Osteoblast (primary cell): ENCODE measurements around the gene TEX11. TPM values are rescaled to one million over a fixed set of nuclear protein-coding genes. Genes with fewer than 3 reads are reported as not detected.
"Not testable (repeated sequence)": the region's sequence is repeated elsewhere in the genome, so short reads cannot be mapped to it uniquely, and the experiment has no call there.

ENCODE experiments used
- DNase-seq: peaks from one replicate; pipeline ENCODE4 v3.0.0; 2011; ENCODE audit warnings: low spot score, mixed read lengths; ENCODE audit not compliant: insufficient read length; ENCODE audit errors: missing footprints
- H2AFZ ChIP-seq: 2 replicates; pipeline ENCODE4 v1.6.0; 2011; ENCODE audit warnings: mild to moderate bottlenecking, low read length
- H3K27ac ChIP-seq: 2 replicates; pipeline ENCODE4 v1.5.1; 2011; ENCODE audit warnings: mild to moderate bottlenecking, low read depth, low read length, moderate library complexity
- H3K27me3 ChIP-seq: 2 replicates; pipeline ENCODE4 v1.6.0; 2012; ENCODE audit warnings: mild to moderate bottlenecking, control low read depth, inconsistent platforms, low read length, moderate library complexity; ENCODE audit not compliant: insufficient read depth
- H3K36me3 ChIP-seq: 2 replicates; pipeline ENCODE4 v1.5.1; 2011; ENCODE audit warnings: mild to moderate bottlenecking, low read length, control low read depth, moderate library complexity; ENCODE audit not compliant: insufficient read depth
- H3K4me1 ChIP-seq: 2 replicates; pipeline ENCODE4 v1.5.1; 2011; ENCODE audit warnings: mild to moderate bottlenecking, low read length, control low read depth, moderate library complexity; ENCODE audit not compliant: insufficient read depth
- H3K4me2 ChIP-seq: 2 replicates; pipeline ENCODE4 v1.6.0; 2011; ENCODE audit warnings: mild to moderate bottlenecking, low read length; ENCODE audit not compliant: insufficient read depth
- H3K4me3 ChIP-seq: fragments of 200-600 bp; sonication (generic); 3 replicates; pipeline ENCODE4 v1.5.1; 2012; ENCODE audit warnings: mild to moderate bottlenecking, low read length, inconsistent platforms; ENCODE audit not compliant: insufficient read depth
- H3K79me2 ChIP-seq: 2 replicates; pipeline ENCODE4 v1.6.0; 2012; ENCODE audit warnings: mild to moderate bottlenecking, low read length, control low read depth, inconsistent platforms; ENCODE audit not compliant: insufficient read depth
- H3K9me3 ChIP-seq: 2 replicates; pipeline ENCODE4 v1.5.1; 2011; ENCODE audit warnings: low read depth, low read length, control low read depth
- H4K20me1 ChIP-seq: 2 replicates; pipeline ENCODE4 v1.6.0; 2012; ENCODE audit warnings: mild to moderate bottlenecking, low read length, control low read depth; ENCODE audit not compliant: insufficient read depth
- total RNA-seq: library from RNA; depleted of rRNA; stranded (reverse); fragments of >200 nt; gene quantifications from 2 replicates; pipeline ENCODE4 v1.2.3, GENCODE V29; 2012
- TF ChIP-seq, protein P1 (sequence below): IDR thresholded peaks from 2 replicates; pipeline ENCODE4 v1.5.1; 2011; ENCODE audit warnings: mild to moderate bottlenecking, low read depth, low read length, moderate library complexity; ENCODE audit errors: extremely low read depth

The TEX11 gene
- total RNA-seq, 1 donor, result not detected

DNA sequence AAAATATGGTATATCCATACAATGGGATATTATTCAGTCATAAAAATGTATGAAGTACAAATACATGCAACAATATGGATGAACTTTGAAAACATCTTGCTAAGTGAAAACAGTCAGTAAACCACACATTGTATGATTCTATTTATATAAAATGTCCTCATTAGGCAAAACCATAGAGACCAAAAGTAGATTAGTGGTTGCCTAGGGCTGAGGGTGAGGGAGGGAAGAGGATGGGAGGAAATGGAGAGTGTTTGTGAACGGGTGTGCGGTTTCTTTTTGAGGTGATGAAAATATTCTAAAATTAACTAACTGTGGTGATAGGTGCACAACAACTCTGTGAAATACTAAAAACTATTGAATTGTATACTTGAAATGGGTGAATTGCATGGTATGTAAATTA is 29.6 kb downstream of the TEX11 start:
- Histone ChIP-seq H3K27ac (no peak overlapping the region), H3K4me2 (no peak overlapping the region), H3K27me3 (peaks cover 3% of the 10 kb centered on the region), H2AFZ (no peak overlapping the region), H3K36me3 (no peaks in the 10 kb centered on the region), H3K79me2 (no peaks in the 10 kb centered on the region), H3K4me1 (no peaks in the 10 kb centered on the region), H4K20me1 (no peaks in the 10 kb centered on the region), H3K9me3 (no peaks in the 10 kb centered on the region), H3K4me3 (no peak overlapping the region)
- TF ChIP-seq, protein P1, sequence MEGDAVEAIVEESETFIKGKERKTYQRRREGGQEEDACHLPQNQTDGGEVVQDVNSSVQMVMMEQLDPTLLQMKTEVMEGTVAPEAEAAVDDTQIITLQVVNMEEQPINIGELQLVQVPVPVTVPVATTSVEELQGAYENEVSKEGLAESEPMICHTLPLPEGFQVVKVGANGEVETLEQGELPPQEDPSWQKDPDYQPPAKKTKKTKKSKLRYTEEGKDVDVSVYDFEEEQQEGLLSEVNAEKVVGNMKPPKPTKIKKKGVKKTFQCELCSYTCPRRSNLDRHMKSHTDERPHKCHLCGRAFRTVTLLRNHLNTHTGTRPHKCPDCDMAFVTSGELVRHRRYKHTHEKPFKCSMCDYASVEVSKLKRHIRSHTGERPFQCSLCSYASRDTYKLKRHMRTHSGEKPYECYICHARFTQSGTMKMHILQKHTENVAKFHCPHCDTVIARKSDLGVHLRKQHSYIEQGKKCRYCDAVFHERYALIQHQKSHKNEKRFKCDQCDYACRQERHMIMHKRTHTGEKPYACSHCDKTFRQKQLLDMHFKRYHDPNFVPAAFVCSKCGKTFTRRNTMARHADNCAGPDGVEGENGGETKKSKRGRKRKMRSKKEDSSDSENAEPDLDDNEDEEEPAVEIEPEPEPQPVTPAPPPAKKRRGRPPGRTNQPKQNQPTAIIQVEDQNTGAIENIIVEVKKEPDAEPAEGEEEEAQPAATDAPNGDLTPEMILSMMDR, result no peak
- no peak for DNase-seq

DNA sequence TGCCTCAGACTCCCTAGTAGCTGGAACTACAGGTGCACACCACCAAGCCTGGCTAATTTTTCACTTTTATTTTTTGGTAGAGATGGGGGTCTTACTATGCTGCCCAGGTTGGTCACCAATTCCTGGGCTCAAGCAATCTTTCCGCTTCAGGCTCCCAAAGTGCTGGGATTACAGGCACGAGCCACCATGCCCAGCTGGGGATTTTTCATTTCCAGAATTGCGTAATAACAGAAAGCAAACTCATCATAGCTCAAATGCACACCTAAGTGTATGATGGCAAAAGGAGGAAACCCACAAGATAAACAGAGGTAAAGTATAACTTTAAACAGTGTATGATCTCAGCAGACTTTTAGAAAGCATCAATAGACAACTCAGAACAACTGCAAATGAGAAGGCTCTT is 56.2 kb downstream of the TEX11 start:
- Histone ChIP-seq H3K27ac (no peak overlapping the region), H3K36me3 (no peaks in the 10 kb centered on the region), H3K4me1 (no peaks in the 10 kb centered on the region), H3K9me3 (no peaks in the 10 kb centered on the region), H3K4me3 (no peak overlapping the region), H3K4me2 (no peak overlapping the region), H3K27me3 (peaks cover 6% of the 10 kb centered on the region), H3K79me2 (no peaks in the 10 kb centered on the region), H4K20me1 (no peaks in the 10 kb centered on the region), H2AFZ (no peak overlapping the region)
- DNase-seq, result no peak
- TF ChIP-seq, protein P1, result no peak

DNA sequence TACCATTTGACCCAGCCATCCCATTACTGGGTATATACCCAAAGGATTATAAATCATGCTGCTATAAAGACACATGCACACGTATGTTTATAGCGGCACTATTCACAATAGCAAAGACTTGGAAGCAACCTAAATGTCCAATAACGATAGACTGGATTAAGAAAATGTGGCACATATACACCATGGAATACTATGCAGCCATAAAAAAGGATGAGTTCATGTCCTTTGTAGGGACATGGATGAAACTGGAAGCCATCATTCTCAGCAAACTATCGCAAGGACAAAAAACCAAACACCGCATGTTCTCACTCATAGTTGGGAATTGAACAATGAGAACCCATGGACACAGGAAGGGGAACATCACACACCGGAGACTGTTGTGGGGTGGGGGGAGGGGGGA is 64.4 kb downstream of the TEX11 start:
- not testable (repeated sequence) for H3K79me2 ChIP-seq, H3K4me1 ChIP-seq, DNase-seq, H3K9me3 ChIP-seq, H3K4me3 ChIP-seq, H3K27me3 ChIP-seq, H3K36me3 ChIP-seq, H4K20me1 ChIP-seq, H3K27ac ChIP-seq, H2AFZ ChIP-seq, H3K4me2 ChIP-seq

DNA sequence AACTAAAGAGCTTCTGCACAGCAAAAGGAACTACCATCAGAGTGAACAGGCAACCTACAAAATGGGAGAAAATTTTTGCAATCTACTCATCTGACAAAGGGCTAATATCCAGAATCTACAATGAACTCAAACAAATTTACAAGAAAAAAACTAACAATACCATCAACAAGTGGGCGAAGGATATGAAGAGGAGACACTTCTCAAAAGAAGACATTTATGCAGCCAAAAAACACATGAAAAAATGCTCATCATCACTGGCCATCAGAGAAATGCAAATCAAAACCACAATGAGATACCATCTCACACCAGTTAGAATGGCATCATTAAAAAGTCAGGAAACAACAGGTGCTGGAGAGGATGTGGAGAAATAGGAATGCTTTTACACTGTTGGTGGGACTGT is 64.9 kb downstream of the TEX11 start:
- H3K27me3 ChIP-seq, H2AFZ ChIP-seq, H3K4me3 ChIP-seq, H3K4me1 ChIP-seq, H4K20me1 ChIP-seq, H3K27ac ChIP-seq, DNase-seq, H3K36me3 ChIP-seq, H3K79me2 ChIP-seq, H3K4me2 ChIP-seq, H3K9me3 ChIP-seq: not testable (repeated sequence)

DNA sequence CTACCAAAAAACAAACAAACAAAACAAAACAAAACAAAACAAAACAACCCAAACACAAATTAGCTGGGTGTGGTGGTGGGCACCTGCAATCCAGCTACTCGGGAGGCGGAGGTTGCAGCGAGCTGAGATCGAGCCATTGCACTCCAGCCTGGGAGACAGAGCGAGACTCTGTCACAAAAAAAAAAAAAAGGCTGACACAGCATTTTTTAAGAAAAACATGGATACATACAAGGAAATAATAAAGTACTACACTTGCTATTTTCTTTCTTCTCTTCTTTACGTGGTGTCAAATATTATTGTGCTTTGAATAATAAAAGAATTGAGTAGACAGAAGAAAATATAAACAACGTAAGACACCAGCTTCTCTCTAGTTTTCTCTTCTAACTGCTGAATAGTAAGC is 73.9 kb downstream of the TEX11 start:
- H3K36me3 ChIP-seq, result no peaks in the 10 kb centered on the region
- TF ChIP-seq, protein P1, result no peak
- H3K4me3 ChIP-seq, result no peak overlapping the region
- H3K9me3 ChIP-seq, result no peaks in the 10 kb centered on the region
- H3K27ac ChIP-seq, result no peak overlapping the region
- no peak for DNase-seq
- H3K27me3 ChIP-seq, result peaks cover 4% of the 10 kb centered on the region
- H4K20me1 ChIP-seq, result no peaks in the 10 kb centered on the region
- no peak overlapping the region for H3K4me2 ChIP-seq
- H2AFZ ChIP-seq, result no peak overlapping the region
- H3K79me2 ChIP-seq, result no peaks in the 10 kb centered on the region
- no peaks in the 10 kb centered on the region for H3K4me1 ChIP-seq
